WTC11 (cell line): ENCODE measurements around the gene OR51D1. TPM values are rescaled to one million over a fixed set of nuclear protein-coding genes. Genes with fewer than 3 reads are reported as not detected.
A peak's percentile ranks its signal among the peaks of the same experiment; 100 is the strongest.

ENCODE experiments used
- ATAC-seq: fragments of 200-7000 bp; cut with Tn5 transposase; 2 replicates; pipeline ENCODE4 v1.10.0; 2021; ENCODE audit warnings: mild to moderate bottlenecking, moderate library complexity
- CTCF ChIA-PET: fragments of 300-600 bp; sonication (Branson Sonifier 250); formaldehyde crosslinking; loops from one replicate; lab custom pipeline; 2021; ENCODE audit warnings: antibody characterized with exemption; lab: Charles Lee
- POLR2A ChIA-PET: fragments of 350-600 bp; sonication (Branson Sonifier 250); formaldehyde crosslinking; loops from one replicate; lab custom pipeline; 2021; ENCODE audit warnings: antibody characterized with exemption; lab: Charles Lee
- DNase-seq: peaks from one replicate; pipeline ENCODE4 v3.0.0; 2021; ENCODE audit warnings: low spot score
- H3K27ac Mint-ChIP-seq: 2 replicates; pipeline ENCODE4 v1.8.0; 2021; ENCODE audit warnings: mixed read lengths
- H3K27me3 Mint-ChIP-seq: 2 replicates; pipeline ENCODE4 v1.8.0; 2021; ENCODE audit warnings: low read depth, mild to moderate bottlenecking, moderate library complexity, mixed read lengths
- H3K36me3 Mint-ChIP-seq: 2 replicates; pipeline ENCODE4 v1.8.0; 2021; ENCODE audit warnings: mixed read lengths
- H3K4me1 Mint-ChIP-seq: 2 replicates; pipeline ENCODE4 v1.8.0; 2022; ENCODE audit warnings: mixed read lengths
- H3K4me3 Mint-ChIP-seq: 2 replicates; pipeline ENCODE4 v1.8.0; 2021; ENCODE audit warnings: mild to moderate bottlenecking, moderate library complexity, mixed read lengths
- H3K9me3 Mint-ChIP-seq: 2 replicates; pipeline ENCODE4 v1.8.0; 2021; ENCODE audit warnings: mixed read lengths
- AR ChIP-seq: fragments of 250-450 bp; sonication (Bioruptor Pico); IDR thresholded peaks from 2 replicates; pipeline ENCODE4 v1.9.0; 2021; ENCODE audit warnings: mild to moderate bottlenecking
- ERG ChIP-seq: fragments of 250-450 bp; sonication (Bioruptor Pico); IDR thresholded peaks from 2 replicates; pipeline ENCODE4 v1.8.0; 2021; ENCODE audit warnings: mild to moderate bottlenecking
- FOXP1 ChIP-seq: sonication (generic); formaldehyde crosslinking; IDR thresholded peaks from 2 replicates; pipeline ENCODE4 v1.8.0; 2022; ENCODE audit warnings: missing genetic modification reagents, mild to moderate bottlenecking, moderate library complexity, borderline replicate concordance
- JUN ChIP-seq: sonication (generic); formaldehyde crosslinking; IDR thresholded peaks from 2 replicates; pipeline ENCODE4 v1.8.0; 2023; ENCODE audit warnings: mild to moderate bottlenecking, missing genetic modification reagents
- KAT7 ChIP-seq: sonication (generic); formaldehyde crosslinking; IDR thresholded peaks from 2 replicates; pipeline ENCODE4 v1.8.1; 2023; ENCODE audit warnings: missing genetic modification reagents, mild to moderate bottlenecking, borderline replicate concordance
- NR3C1 ChIP-seq: sonication (generic); formaldehyde crosslinking; conservative IDR thresholded peaks from 2 replicates; pipeline ENCODE4 v1.8.1; 2023; ENCODE audit warnings: low read depth, mild to moderate bottlenecking, missing genetic modification reagents
- PRDM15 ChIP-seq: sonication (generic); formaldehyde crosslinking; IDR thresholded peaks from 2 replicates; pipeline ENCODE4 v1.8.0; 2022; ENCODE audit warnings: missing genetic modification reagents
- TCF7 ChIP-seq: sonication (generic); formaldehyde crosslinking; IDR thresholded peaks from 2 replicates; pipeline ENCODE4 v1.8.0; 2022; ENCODE audit warnings: mild to moderate bottlenecking, low read depth, missing genetic modification reagents, moderate library complexity
- TP53 ChIP-seq: sonication (generic); formaldehyde crosslinking; IDR thresholded peaks from 2 replicates; pipeline ENCODE4 v1.8.1; 2023; ENCODE audit warnings: mild to moderate bottlenecking, missing genetic modification reagents
- USF2 ChIP-seq: sonication (generic); formaldehyde crosslinking; IDR thresholded peaks from 2 replicates; pipeline ENCODE4 v1.8.1; 2023; ENCODE audit warnings: mild to moderate bottlenecking, missing genetic modification reagents, moderate library complexity
- ZNF423 ChIP-seq: fragments of 250-450 bp; sonication (Bioruptor Pico); IDR thresholded peaks from 2 replicates; pipeline ENCODE4 v2.1.2; 2022; ENCODE audit warnings: mild to moderate bottlenecking, moderate library complexity
- total RNA-seq: library from RNA; stranded (reverse); gene quantifications from 3 replicates; pipeline ENCODE4 v1.2.3, GENCODE V29; 2021
- TF ChIP-seq, protein P1 (sequence below): fragments of 200-600 bp; IDR thresholded peaks from 2 replicates; pipeline ENCODE4 v1.8.0; 2022; ENCODE audit warnings: antibody characterized with exemption
- TF ChIP-seq, protein P2 (sequence below): fragments of 250-450 bp; sonication (Bioruptor Pico); IDR thresholded peaks from 2 replicates; pipeline ENCODE4 v1.9.0; 2021; ENCODE audit warnings: moderate library complexity, mild to moderate bottlenecking, inconsistent platforms, borderline replicate concordance
- TF ChIP-seq, protein P3 (sequence below): fragments of 250-450 bp; sonication (Bioruptor Pico); IDR thresholded peaks from 2 replicates; pipeline ENCODE4 v2.1.2; 2022; ENCODE audit warnings: mild to moderate bottlenecking, moderate library complexity

Gene OR51D1
- total RNA-seq, 1 experiment from 2014 or later = not detected

DNA sequence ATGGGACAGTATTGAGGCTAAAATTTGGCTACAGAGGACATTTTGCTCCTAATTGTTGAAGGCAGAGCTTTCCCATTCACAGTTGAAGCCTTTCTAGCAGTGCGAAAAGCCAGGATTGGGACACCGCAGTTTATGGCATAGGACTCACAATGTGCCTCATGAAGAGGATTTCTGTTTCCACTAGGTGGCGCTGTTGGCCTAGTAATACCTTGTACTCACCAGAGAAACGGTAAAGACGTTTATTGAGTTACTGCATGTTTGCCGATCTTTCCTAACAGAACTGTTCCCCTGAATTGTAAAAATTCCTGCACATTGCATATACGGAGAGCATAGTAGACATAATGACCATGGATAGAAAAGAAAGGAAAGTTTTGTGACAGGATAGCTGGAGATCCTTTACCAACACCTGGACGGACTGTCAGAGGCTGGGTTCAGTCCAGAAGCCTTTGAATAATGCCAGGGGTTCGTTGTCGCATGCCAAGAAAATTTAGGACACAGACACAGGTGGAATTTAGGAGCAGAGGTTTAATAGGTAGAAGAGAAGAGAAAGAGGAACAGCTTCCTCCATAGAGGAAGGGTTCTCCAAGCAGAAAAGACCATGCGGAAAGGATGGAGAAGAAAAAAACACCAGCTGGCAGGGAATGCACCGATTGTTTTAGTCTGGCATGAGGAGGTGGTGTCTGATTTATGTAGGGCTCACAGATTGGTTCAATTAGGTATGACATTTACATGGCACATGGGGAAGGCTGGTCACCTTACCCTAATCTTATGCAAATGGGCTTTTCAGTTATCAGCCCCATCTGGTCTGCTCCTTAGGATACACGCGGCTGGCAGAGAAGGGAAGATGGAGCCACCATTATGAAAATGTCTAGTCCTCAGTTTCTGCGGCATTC is 10.8 kb upstream of the OR51D1 start:
- no peak overlapping the region for H3K27ac Mint-ChIP-seq
- CTCF ChIA-PET = interaction anchor here (0.9 to 3.4 kb wide), 6 partner anchors 10 to 439 kb away, joined by 3 to 30 read pairs (median 8); partner anchors contain the start of gene OR51D1
- peak; percentile 95 for ATAC-seq
- peaks cover 28% of the 10 kb centered on the region for H3K4me1 Mint-ChIP-seq
- H3K27me3 Mint-ChIP-seq = peaks cover 2% of the 10 kb centered on the region; the same call in 1 of the 2 replicates
- peak overlapping the region; percentile 12 for H3K4me3 Mint-ChIP-seq
- POLR2A ChIA-PET = no interaction called here
- TF ChIP-seq ERG (CRISPR knock-in tag) = no peak
- TF ChIP-seq, protein P1, sequence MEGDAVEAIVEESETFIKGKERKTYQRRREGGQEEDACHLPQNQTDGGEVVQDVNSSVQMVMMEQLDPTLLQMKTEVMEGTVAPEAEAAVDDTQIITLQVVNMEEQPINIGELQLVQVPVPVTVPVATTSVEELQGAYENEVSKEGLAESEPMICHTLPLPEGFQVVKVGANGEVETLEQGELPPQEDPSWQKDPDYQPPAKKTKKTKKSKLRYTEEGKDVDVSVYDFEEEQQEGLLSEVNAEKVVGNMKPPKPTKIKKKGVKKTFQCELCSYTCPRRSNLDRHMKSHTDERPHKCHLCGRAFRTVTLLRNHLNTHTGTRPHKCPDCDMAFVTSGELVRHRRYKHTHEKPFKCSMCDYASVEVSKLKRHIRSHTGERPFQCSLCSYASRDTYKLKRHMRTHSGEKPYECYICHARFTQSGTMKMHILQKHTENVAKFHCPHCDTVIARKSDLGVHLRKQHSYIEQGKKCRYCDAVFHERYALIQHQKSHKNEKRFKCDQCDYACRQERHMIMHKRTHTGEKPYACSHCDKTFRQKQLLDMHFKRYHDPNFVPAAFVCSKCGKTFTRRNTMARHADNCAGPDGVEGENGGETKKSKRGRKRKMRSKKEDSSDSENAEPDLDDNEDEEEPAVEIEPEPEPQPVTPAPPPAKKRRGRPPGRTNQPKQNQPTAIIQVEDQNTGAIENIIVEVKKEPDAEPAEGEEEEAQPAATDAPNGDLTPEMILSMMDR = peak; percentile 87
- TF ChIP-seq, all 79 proteins: peak for 1
- no peaks in the 10 kb centered on the region; the same call in 1 of the 2 replicates for H3K36me3 Mint-ChIP-seq
- DNase-seq = peak; percentile 82
- peaks cover 16% of the 10 kb centered on the region for H3K9me3 Mint-ChIP-seq

- Mint-ChIP-seq H3K4me3 (no peak overlapping the region), H3K27me3 (no peaks in the 10 kb centered on the region), H3K27ac (no peak overlapping the region), H3K4me1 (no peaks in the 10 kb centered on the region)
- CTCF ChIA-PET = interaction anchor here (0.6 to 2.5 kb wide), 38 partner anchors 9 to 1622 kb away, joined by 3 to 59 read pairs (median 4); partner anchors contain the start of genes MMP26, OR51E2 and TRIM68
- ATAC-seq = no peak
- TF ChIP-seq TCF7 (CRISPR knock-in tag) (no peak), AR (CRISPR knock-in tag) (no peak)
- TF ChIP-seq, all 79 proteins: peak for 0
- no peak for DNase-seq
- peaks cover 18% of the 10 kb centered on the region for H3K9me3 Mint-ChIP-seq
- no peaks in the 10 kb centered on the region for H3K36me3 Mint-ChIP-seq
- POLR2A ChIA-PET = no interaction called here
Observed at GRCh38 chr11:4636136-4636535, 1.1 kb upstream of the OR51D1 start.

DNA sequence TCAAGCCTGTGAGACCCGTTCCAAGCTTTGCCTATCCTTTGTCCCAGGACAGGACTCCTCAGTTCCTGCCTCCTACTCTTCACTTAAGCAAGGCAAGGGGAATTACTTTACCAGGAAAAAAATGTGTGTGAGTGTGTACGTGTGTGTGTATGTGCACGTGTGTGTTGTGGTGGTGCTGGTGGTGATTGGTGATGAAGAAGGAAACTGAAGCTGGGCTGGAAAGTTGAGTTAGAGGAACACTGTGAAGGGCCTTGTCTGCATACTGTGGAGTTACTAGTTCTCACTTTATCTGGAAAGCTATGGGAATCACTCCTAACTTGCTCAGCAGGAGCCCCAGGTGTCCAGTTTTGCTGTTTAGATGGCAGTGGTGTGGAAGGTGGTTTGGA is 378 bp downstream of the OR51D1 start:
- CTCF ChIA-PET = interaction anchor here (0.6 to 2.5 kb wide), 19 partner anchors 10 to 479 kb away, joined by 3 to 59 read pairs (median 6); partner anchors contain the start of genes MMP26, OR51E2 and TRIM68
- ATAC-seq (no peak), DNase-seq (no peak)
- H3K9me3 Mint-ChIP-seq = peaks cover 8% of the 10 kb centered on the region; the same call in 1 of the 2 replicates
- H3K27me3 Mint-ChIP-seq = no peaks in the 10 kb centered on the region
- H3K4me1 Mint-ChIP-seq = peaks cover 11% of the 10 kb centered on the region
- H3K36me3 Mint-ChIP-seq = no peaks in the 10 kb centered on the region
- H3K27ac Mint-ChIP-seq = no peak overlapping the region
- POLR2A ChIA-PET = no interaction called here
- H3K4me3 Mint-ChIP-seq = no peak overlapping the region
- TF ChIP-seq NR3C1 (no peak), FOXP1 (CRISPR knock-in tag) (no peak), KAT7 (CRISPR knock-in tag) (no peak), TP53 (CRISPR knock-in tag) (no peak), JUN (no peak), ZNF423 (CRISPR knock-in tag) (no peak), USF2 (no peak), PRDM15 (no peak)
- TF ChIP-seq, protein P2, sequence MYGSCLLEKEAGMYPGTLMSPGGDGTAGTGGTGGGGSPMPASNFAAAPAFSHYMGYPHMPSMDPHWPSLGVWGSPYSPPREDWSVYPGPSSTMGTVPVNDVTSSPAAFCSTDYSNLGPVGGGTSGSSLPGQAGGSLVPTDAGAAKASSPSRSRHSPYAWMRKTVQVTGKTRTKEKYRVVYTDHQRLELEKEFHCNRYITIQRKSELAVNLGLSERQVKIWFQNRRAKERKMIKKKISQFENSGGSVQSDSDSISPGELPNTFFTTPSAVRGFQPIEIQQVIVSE (CRISPR knock-in tag) = no peak
- TF ChIP-seq, protein P3, sequence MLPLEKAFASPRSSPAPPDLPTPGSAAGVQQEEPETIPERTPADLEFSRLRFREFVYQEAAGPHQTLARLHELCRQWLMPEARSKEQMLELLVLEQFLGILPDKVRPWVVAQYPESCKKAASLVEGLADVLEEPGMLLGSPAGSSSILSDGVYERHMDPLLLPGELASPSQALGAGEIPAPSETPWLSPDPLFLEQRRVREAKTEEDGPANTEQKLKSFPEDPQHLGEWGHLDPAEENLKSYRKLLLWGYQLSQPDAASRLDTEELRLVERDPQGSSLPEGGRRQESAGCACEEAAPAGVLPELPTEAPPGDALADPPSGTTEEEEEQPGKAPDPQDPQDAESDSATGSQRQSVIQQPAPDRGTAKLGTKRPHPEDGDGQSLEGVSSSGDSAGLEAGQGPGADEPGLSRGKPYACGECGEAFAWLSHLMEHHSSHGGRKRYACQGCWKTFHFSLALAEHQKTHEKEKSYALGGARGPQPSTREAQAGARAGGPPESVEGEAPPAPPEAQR = no peak
